ENCODE measurements around the gene NOX4.
"Not testable (repeated sequence)": the region's sequence is repeated elsewhere in the genome, so short reads cannot be mapped to it uniquely, and the experiment has no call there.

The NOX4 gene

DNA sequence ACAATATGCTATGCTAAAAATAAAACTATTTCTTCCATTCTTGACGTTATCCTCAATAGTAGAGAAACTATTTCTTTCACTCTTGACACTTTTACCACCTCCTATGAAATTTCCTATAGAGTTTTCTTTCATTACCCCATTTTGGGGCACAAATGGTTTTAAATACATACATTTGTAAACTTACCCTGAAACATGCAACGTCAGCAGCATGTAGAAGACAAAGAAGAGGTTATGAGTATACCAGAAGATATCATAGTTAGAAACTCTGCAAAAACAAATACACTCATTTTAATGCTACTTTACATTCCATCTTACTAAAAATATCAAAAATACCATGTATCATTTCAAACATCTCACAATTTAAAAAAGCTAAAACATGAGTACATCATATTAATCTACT is 69.5 kb downstream of the NOX4 start:
- Histone ChIP-seq H4K20me1 (ENCODE audit: control insufficient read depth, insufficient read depth, low read depth, low read length) (no peaks in the 10 kb centered on the region), H3K27me3 (ENCODE audit: control insufficient read depth, low read length) (no peaks in the 10 kb centered on the region), H3K9me3 (ENCODE audit: control insufficient read depth, insufficient read depth, low read length) (no peaks in the 10 kb centered on the region), H3K4me3 (ENCODE audit: low read length) (no peak overlapping the region), H3K27ac (ENCODE audit: low read depth, low read length) (no peak overlapping the region), H3K4me2 (ENCODE audit: low read length) (no peak overlapping the region), H3K4me1 (ENCODE audit: control insufficient read depth, low read length) (no peaks in the 10 kb centered on the region), H3K36me3 (ENCODE audit: control insufficient read depth, low read length) (no peaks in the 10 kb centered on the region), H3K79me2 (ENCODE audit: control insufficient read depth, low read length) (no peaks in the 10 kb centered on the region), H3K9me2 (replicated peaks; ENCODE audit: control insufficient read depth, low read length) (no peaks in the 10 kb centered on the region), H3F3A (ENCODE audit: control insufficient read depth, insufficient read depth) (no peaks in the 10 kb centered on the region)
- TF ChIP-seq EZH2phosphoT487 (IDR thresholded peaks at IDR 0.05; ENCODE audit: borderline replicate concordance, low read length), result no peak
- TF ChIP-seq, protein P1, sequence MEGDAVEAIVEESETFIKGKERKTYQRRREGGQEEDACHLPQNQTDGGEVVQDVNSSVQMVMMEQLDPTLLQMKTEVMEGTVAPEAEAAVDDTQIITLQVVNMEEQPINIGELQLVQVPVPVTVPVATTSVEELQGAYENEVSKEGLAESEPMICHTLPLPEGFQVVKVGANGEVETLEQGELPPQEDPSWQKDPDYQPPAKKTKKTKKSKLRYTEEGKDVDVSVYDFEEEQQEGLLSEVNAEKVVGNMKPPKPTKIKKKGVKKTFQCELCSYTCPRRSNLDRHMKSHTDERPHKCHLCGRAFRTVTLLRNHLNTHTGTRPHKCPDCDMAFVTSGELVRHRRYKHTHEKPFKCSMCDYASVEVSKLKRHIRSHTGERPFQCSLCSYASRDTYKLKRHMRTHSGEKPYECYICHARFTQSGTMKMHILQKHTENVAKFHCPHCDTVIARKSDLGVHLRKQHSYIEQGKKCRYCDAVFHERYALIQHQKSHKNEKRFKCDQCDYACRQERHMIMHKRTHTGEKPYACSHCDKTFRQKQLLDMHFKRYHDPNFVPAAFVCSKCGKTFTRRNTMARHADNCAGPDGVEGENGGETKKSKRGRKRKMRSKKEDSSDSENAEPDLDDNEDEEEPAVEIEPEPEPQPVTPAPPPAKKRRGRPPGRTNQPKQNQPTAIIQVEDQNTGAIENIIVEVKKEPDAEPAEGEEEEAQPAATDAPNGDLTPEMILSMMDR (IDR thresholded peaks at IDR 0.05; ENCODE audit: low read depth, low read length, poor library complexity, severe bottlenecking), result no peak

DNA sequence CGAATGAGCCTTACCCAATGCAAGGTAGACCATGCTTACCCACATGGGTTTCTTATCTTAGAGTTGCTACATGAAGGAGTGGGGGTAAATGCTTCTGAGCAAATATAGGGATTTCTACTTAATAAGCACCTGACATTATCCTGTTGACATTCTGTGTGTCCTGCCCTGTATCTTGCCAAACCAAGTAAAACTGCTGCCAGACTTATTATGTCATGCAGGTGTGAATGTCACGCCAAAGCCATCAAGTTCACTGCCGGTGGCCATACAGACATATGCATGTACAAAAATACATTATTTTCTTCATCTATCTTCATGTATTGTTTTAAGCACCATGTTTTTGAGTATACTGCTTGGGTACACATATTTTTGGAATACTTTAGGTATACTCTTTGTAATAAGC is 70.2 kb downstream of the NOX4 start:
- Histone ChIP-seq H3K27me3 (ENCODE audit: control insufficient read depth, low read length) (no peaks in the 10 kb centered on the region), H3K27ac (ENCODE audit: low read depth, low read length) (no peak overlapping the region), H3K4me3 (ENCODE audit: low read length) (no peak overlapping the region), H3K9me2 (replicated peaks; ENCODE audit: control insufficient read depth, low read length) (no peaks in the 10 kb centered on the region), H3F3A (ENCODE audit: control insufficient read depth, insufficient read depth) (no peaks in the 10 kb centered on the region), H3K9me3 (ENCODE audit: control insufficient read depth, insufficient read depth, low read length) (no peaks in the 10 kb centered on the region), H4K20me1 (ENCODE audit: control insufficient read depth, insufficient read depth, low read depth, low read length) (no peaks in the 10 kb centered on the region), H3K4me1 (ENCODE audit: control insufficient read depth, low read length) (no peaks in the 10 kb centered on the region), H3K79me2 (ENCODE audit: control insufficient read depth, low read length) (no peaks in the 10 kb centered on the region), H3K36me3 (ENCODE audit: control insufficient read depth, low read length) (no peaks in the 10 kb centered on the region), H3K4me2 (ENCODE audit: low read length) (no peak overlapping the region)
- TF ChIP-seq, protein P1 (IDR thresholded peaks at IDR 0.05; ENCODE audit: low read depth, low read length, poor library complexity, severe bottlenecking), result no peak
- TF ChIP-seq EZH2phosphoT487 (IDR thresholded peaks at IDR 0.05; ENCODE audit: borderline replicate concordance, low read length), result no peak

DNA sequence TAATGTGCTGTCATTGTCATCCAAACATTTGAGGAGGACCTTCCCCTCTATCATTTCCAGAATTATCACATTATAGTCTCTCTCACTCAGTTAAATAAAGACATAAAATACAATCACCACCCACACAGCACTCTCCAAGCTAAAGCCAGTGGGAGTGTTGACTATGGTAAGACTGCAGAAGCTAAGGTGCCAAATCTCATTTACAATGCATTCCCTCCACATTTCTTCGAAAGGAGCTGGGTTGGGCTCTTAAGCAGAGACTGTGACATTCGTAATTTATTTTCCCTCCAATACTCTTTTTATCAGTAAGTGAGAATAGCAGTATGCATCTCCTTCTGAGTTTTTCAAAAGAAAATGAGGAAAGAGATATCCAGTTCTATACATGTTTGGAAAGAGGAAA is 74.2 kb downstream of the NOX4 start:
- no peaks in the 10 kb centered on the region for H3K9me3 ChIP-seq (ENCODE audit: control insufficient read depth, insufficient read depth, low read length)
- H3K4me1 ChIP-seq (ENCODE audit: control insufficient read depth, low read length), result no peaks in the 10 kb centered on the region
- H4K20me1 ChIP-seq (ENCODE audit: control insufficient read depth, insufficient read depth, low read depth, low read length), result no peaks in the 10 kb centered on the region
- no peaks in the 10 kb centered on the region for H3F3A ChIP-seq (ENCODE audit: control insufficient read depth, insufficient read depth)
- H3K4me2 ChIP-seq (ENCODE audit: low read length), result no peak overlapping the region
- no peak overlapping the region for H3K4me3 ChIP-seq (ENCODE audit: low read length)
- no peaks in the 10 kb centered on the region for H3K36me3 ChIP-seq (ENCODE audit: control insufficient read depth, low read length)
- no peaks in the 10 kb centered on the region for H3K79me2 ChIP-seq (ENCODE audit: control insufficient read depth, low read length)
- TF ChIP-seq, protein P1 (IDR thresholded peaks at IDR 0.05; ENCODE audit: low read depth, low read length, poor library complexity, severe bottlenecking), result no peak
- no peak for TF ChIP-seq EZH2phosphoT487 (IDR thresholded peaks at IDR 0.05; ENCODE audit: borderline replicate concordance, low read length)
- no peaks in the 10 kb centered on the region for H3K9me2 ChIP-seq (replicated peaks; ENCODE audit: control insufficient read depth, low read length)
- no peaks in the 10 kb centered on the region for H3K27me3 ChIP-seq (ENCODE audit: control insufficient read depth, low read length)
- no peak overlapping the region for H3K27ac ChIP-seq (ENCODE audit: low read depth, low read length)

DNA sequence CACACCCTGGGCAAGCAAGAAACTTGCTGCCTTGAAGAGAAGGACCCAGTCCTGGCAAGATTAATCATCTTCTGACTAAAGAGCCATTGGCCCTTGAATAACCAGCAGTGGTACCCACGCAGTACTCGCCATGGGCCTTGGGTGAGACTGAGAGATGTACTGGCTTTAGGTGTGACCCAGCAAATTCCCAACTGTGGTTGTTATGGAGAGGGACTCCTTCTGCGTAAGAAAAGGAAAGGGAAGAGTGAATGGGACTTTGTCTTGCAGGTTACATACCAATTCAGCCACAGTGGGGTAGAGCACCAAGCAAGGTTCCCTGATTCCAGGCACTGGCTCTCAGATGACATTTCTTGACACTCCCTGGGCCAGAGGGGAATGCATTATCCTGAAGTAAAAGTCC is 80.1 kb downstream of the NOX4 start:
- H3K9me2 ChIP-seq (replicated peaks; ENCODE audit: control insufficient read depth, low read length); H3K27me3 ChIP-seq (ENCODE audit: control insufficient read depth, low read length); H3K4me3 ChIP-seq (ENCODE audit: low read length); H3K4me2 ChIP-seq (ENCODE audit: low read length); H3K4me1 ChIP-seq (ENCODE audit: control insufficient read depth, low read length); H3K79me2 ChIP-seq (ENCODE audit: control insufficient read depth, low read length); H3F3A ChIP-seq (ENCODE audit: control insufficient read depth, insufficient read depth); H3K27ac ChIP-seq (ENCODE audit: low read depth, low read length); H4K20me1 ChIP-seq (ENCODE audit: control insufficient read depth, insufficient read depth, low read depth, low read length); H3K9me3 ChIP-seq (ENCODE audit: control insufficient read depth, insufficient read depth, low read length); H3K36me3 ChIP-seq (ENCODE audit: control insufficient read depth, low read length): not testable (repeated sequence)

DNA sequence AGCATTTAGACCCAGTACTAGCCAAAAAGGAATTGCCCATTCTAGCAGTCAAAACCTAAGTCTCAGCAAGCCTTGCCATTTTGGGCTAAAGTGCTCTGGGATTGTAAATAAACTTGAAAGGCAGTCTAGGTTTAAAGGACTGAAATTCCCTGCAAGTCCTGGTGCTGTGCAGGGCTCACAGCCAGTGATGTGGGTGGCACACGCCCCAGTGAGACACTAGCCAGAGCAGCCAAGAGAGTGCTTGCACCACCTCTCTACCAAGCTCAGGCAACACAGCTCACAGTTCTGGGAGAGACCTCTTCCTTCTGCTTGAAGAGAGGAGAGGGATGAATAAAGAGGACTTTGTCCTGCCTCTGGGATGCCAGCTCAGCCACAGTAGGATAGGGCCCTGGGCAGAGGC is 80.5 kb downstream of the NOX4 start:
- H3K79me2 ChIP-seq (ENCODE audit: control insufficient read depth, low read length); H3K9me3 ChIP-seq (ENCODE audit: control insufficient read depth, insufficient read depth, low read length); H3F3A ChIP-seq (ENCODE audit: control insufficient read depth, insufficient read depth); H4K20me1 ChIP-seq (ENCODE audit: control insufficient read depth, insufficient read depth, low read depth, low read length); H3K4me2 ChIP-seq (ENCODE audit: low read length); H3K27me3 ChIP-seq (ENCODE audit: control insufficient read depth, low read length); H3K36me3 ChIP-seq (ENCODE audit: control insufficient read depth, low read length); H3K4me1 ChIP-seq (ENCODE audit: control insufficient read depth, low read length); H3K4me3 ChIP-seq (ENCODE audit: low read length); H3K9me2 ChIP-seq (replicated peaks; ENCODE audit: control insufficient read depth, low read length); H3K27ac ChIP-seq (ENCODE audit: low read depth, low read length): not testable (repeated sequence)

DNA sequence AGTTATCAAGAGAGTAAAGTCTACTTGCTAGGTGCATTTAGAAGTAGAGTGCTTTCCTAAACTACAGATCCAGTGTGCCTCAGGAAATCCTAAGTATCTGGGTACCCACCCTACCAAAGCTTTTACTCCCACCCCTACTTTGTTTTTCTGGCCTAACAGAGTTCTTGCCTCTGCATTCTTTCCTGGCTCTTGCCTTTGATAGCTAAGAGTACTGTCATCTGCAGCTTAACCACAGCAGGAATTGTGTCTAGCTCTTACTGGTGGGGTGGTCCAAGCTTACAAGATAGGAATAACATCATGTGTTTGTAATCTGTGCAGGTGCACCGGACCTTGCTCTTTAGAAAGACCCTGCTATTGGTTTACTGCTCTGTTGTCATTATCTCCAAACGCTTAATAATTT is 82.7 kb downstream of the NOX4 start:
- H3K9me2 ChIP-seq (replicated peaks; ENCODE audit: control insufficient read depth, low read length); H3K4me3 ChIP-seq (ENCODE audit: low read length); H3K9me3 ChIP-seq (ENCODE audit: control insufficient read depth, insufficient read depth, low read length); H3F3A ChIP-seq (ENCODE audit: control insufficient read depth, insufficient read depth); H4K20me1 ChIP-seq (ENCODE audit: control insufficient read depth, insufficient read depth, low read depth, low read length); H3K27me3 ChIP-seq (ENCODE audit: control insufficient read depth, low read length); H3K27ac ChIP-seq (ENCODE audit: low read depth, low read length); H3K36me3 ChIP-seq (ENCODE audit: control insufficient read depth, low read length); H3K79me2 ChIP-seq (ENCODE audit: control insufficient read depth, low read length); H3K4me2 ChIP-seq (ENCODE audit: low read length); H3K4me1 ChIP-seq (ENCODE audit: control insufficient read depth, low read length): not testable (repeated sequence)

All from DOHH2 (cell line).